ENCODE data around the gene ROR2. TPM values are rescaled to one million over a fixed set of nuclear protein-coding genes. Genes with fewer than 3 reads are reported as not detected.
"Not testable (repeated sequence)": the region's sequence is repeated elsewhere in the genome, so short reads cannot be mapped to it uniquely, and the experiment has no call there.

The ROR2 gene
- total RNA-seq, 2 experiments from 2014 or later, result not detected

DNA sequence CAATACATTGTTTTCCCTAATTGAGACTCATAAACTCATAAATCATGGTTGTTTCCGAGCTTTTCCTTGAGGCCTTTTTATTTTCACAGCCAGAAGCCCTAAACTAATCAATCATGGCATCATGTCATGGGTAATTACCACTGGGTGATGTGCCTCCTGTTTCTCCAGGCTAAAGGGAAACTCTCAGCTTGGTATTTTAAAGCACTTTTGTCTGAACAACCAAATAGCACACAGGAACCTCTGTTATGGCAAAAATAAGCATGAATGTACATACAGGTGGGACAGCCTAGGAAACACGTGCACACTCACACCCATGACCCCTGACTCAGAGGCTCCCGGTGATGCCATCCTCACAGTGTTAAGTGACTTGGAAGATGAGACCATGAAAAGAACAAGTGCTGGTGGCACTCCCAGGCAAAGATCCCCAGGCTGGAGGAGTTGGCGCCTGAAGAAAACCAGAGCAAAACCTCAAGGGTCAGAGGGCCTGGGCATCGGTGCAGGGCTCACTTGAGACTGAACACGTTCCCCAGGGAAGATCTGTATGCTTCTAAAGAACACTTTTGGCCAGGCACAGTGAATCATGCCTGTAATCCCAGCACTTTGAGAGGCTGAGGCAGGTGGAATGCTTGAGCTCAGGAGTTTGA is 154.3 kb downstream of the ROR2 start:
- CTCF ChIA-PET, result no interaction called here
- Mint-ChIP-seq H3K4me1 (ENCODE audit: low read depth) (peaks cover 13% of the 10 kb centered on the region), H3K27ac (peak overlapping the region; percentile 47), H3K27me3 (no peaks in the 10 kb centered on the region), H3K4me3 (no peak overlapping the region), H3K36me3 (ENCODE audit: low read depth) (no peaks in the 10 kb centered on the region), H3K9me3 (no peaks in the 10 kb centered on the region)
- ATAC-seq (ENCODE audit: poor library complexity) (no peak), DNase-seq (peak in 2 of 14 experiments; percentile 9 to 24)
- H3K4me3 ChIP-seq (ENCODE audit: low read length), result no peak overlapping the region
- H3K27me3 ChIP-seq (ENCODE audit: control insufficient read depth in 1 of 2, insufficient read depth in 2 of 2, low read length in 2 of 2), result no peaks in the 10 kb centered on the region
- TF ChIP-seq, protein P1, sequence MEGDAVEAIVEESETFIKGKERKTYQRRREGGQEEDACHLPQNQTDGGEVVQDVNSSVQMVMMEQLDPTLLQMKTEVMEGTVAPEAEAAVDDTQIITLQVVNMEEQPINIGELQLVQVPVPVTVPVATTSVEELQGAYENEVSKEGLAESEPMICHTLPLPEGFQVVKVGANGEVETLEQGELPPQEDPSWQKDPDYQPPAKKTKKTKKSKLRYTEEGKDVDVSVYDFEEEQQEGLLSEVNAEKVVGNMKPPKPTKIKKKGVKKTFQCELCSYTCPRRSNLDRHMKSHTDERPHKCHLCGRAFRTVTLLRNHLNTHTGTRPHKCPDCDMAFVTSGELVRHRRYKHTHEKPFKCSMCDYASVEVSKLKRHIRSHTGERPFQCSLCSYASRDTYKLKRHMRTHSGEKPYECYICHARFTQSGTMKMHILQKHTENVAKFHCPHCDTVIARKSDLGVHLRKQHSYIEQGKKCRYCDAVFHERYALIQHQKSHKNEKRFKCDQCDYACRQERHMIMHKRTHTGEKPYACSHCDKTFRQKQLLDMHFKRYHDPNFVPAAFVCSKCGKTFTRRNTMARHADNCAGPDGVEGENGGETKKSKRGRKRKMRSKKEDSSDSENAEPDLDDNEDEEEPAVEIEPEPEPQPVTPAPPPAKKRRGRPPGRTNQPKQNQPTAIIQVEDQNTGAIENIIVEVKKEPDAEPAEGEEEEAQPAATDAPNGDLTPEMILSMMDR (IDR thresholded peaks at IDR 0.05), result no peak
- intact Hi-C loops (cut with DNase I, micrococcal nuclease), result no loop called here
- peaks cover 28% of the 10 kb centered on the region for H3K4me1 ChIP-seq (ENCODE audit: insufficient read depth, low read length)
- no peaks in the 10 kb centered on the region for H3K36me3 ChIP-seq (ENCODE audit: insufficient read depth, low read length)
- POLR2A ChIA-PET, result no interaction called here
- H3K9me3 ChIP-seq (ENCODE audit: control insufficient read depth in 1 of 2, insufficient read depth in 1 of 2, low read length in 2 of 2), result peaks cover 0 to 3% of the 10 kb centered on the region in 2 experiments
- peak overlapping the region in 1 of 2 donors; percentile 40 for H3K27ac ChIP-seq (ENCODE audit: low read depth in 1 of 2, low read length in 2 of 2)

DNA sequence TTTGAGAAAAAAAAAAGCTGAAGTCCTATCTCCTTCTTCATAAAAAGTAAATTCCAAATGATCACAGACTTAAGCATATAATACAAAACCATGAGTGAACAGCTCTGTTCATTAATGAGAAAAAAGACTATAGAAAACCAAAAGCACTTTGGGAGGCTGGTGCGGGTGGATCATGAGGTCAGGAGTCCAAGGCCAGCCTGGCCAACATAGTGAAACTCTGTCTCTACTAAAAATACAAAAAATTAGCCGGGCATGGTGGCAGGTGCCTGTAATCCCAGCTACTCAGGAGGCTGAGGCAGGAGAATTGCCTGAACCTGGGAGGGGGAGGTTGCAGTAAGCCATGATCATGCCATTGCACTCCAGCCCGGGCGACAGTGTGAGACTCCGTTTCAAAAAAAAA is 156.7 kb downstream of the ROR2 start:
- H3K27me3 ChIP-seq (ENCODE audit: control insufficient read depth in 1 of 2, insufficient read depth in 2 of 2, low read length in 2 of 2); H3K27me3 Mint-ChIP-seq; H3K27ac ChIP-seq (ENCODE audit: low read depth in 1 of 2, low read length in 2 of 2); H3K9me3 ChIP-seq (ENCODE audit: control insufficient read depth in 1 of 2, insufficient read depth in 1 of 2, low read length in 2 of 2); H3K4me3 ChIP-seq (ENCODE audit: low read length); H3K4me1 Mint-ChIP-seq (ENCODE audit: low read depth); H3K36me3 ChIP-seq (ENCODE audit: insufficient read depth, low read length); H3K36me3 Mint-ChIP-seq (ENCODE audit: low read depth); H3K4me3 Mint-ChIP-seq; POLR2A ChIA-PET; CTCF ChIA-PET; H3K9me3 Mint-ChIP-seq; DNase-seq; H3K4me1 ChIP-seq (ENCODE audit: insufficient read depth, low read length); H3K27ac Mint-ChIP-seq; ATAC-seq (ENCODE audit: poor library complexity); intact Hi-C loops (cut with DNase I, micrococcal nuclease): not testable (repeated sequence)

DNA sequence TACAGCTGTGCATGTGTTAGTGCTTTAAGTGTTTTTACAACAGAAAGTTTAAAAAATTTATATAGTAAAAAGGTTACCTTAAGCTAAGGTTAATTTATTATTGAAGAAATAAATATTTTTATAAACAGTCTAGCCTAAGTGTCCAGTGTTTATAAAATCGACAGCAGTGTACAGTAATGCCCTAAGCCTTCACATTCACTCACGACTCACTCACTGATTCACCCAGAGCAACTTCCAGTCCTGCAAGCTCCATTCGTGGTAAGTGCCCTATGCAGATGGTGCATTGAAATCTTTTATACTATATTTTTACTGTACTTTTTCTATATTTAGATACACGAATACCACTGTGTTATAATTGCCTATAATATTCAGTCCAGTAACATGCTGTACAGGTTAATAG is 159.1 kb downstream of the ROR2 start:
- peaks cover 3% of the 10 kb centered on the region for H3K9me3 Mint-ChIP-seq
- H3K27ac Mint-ChIP-seq, result no peak overlapping the region
- ATAC-seq (ENCODE audit: poor library complexity), result no peak
- POLR2A ChIA-PET, result no interaction called here
- Histone ChIP-seq H3K4me3 (ENCODE audit: low read length) (no peak overlapping the region), H3K9me3 (ENCODE audit: control insufficient read depth in 1 of 2, insufficient read depth in 1 of 2, low read length in 2 of 2) (no peaks in the 10 kb centered on the region), H3K27ac (ENCODE audit: low read depth in 1 of 2, low read length in 2 of 2) (no peak overlapping the region), H3K4me1 (ENCODE audit: insufficient read depth, low read length) (no peaks in the 10 kb centered on the region), H3K27me3 (ENCODE audit: control insufficient read depth in 1 of 2, insufficient read depth in 2 of 2, low read length in 2 of 2) (no peaks in the 10 kb centered on the region), H3K36me3 (ENCODE audit: insufficient read depth, low read length) (no peaks in the 10 kb centered on the region)
- TF ChIP-seq, protein P1 (IDR thresholded peaks at IDR 0.05), result no peak
- CTCF ChIA-PET, result no interaction called here
- H3K4me3 Mint-ChIP-seq, result no peak overlapping the region
- no peaks in the 10 kb centered on the region for H3K36me3 Mint-ChIP-seq (ENCODE audit: low read depth)
- intact Hi-C loops (cut with DNase I, micrococcal nuclease), result no loop called here
- no peaks in the 10 kb centered on the region for H3K4me1 Mint-ChIP-seq (ENCODE audit: low read depth)
- peaks cover under 1% of the 10 kb centered on the region for H3K27me3 Mint-ChIP-seq
- DNase-seq, result no peak

DNA sequence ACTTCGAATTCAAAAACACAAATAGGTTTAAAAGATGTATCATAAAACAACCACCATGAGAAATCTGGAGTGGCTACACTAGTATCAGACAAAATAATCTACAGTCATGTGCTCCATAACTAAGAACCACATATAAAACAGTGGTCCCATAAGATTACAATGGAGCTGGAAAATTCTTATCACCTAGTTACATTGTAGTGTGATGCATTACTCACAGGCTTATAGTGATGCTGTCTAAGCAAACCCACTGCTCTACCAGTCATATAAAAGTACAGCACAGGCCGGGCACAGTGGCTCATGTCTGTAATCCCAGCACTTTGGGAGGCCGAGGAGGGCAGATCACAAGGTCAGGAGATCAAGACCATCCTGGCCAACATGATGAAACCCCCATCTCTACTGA is 160.1 kb downstream of the ROR2 start:
- H3K4me1 ChIP-seq (ENCODE audit: insufficient read depth, low read length), result no peaks in the 10 kb centered on the region
- POLR2A ChIA-PET, result no interaction called here
- H3K27ac Mint-ChIP-seq, result no peak overlapping the region

More for the DNA sequence above, 160.1 kb downstream of the ROR2 start:
- Mint-ChIP-seq H3K27me3 (peaks cover 5% of the 10 kb centered on the region), H3K4me1 (ENCODE audit: low read depth) (no peaks in the 10 kb centered on the region), H3K9me3 (peaks cover 3% of the 10 kb centered on the region), H3K36me3 (ENCODE audit: low read depth) (no peaks in the 10 kb centered on the region), H3K4me3 (no peak overlapping the region)
- DNase-seq (no peak), ATAC-seq (ENCODE audit: poor library complexity) (no peak)
- H3K27me3 ChIP-seq (ENCODE audit: control insufficient read depth in 1 of 2, insufficient read depth in 2 of 2, low read length in 2 of 2), result no peaks in the 10 kb centered on the region
- H3K4me3 ChIP-seq (ENCODE audit: low read length), result no peak overlapping the region
- no peaks in the 10 kb centered on the region for H3K36me3 ChIP-seq (ENCODE audit: insufficient read depth, low read length)
- CTCF ChIA-PET, result no interaction called here
- H3K9me3 ChIP-seq (ENCODE audit: control insufficient read depth in 1 of 2, insufficient read depth in 1 of 2, low read length in 2 of 2), result no peaks in the 10 kb centered on the region
- no peak overlapping the region for H3K27ac ChIP-seq (ENCODE audit: low read depth in 1 of 2, low read length in 2 of 2)
- TF ChIP-seq, protein P1 (IDR thresholded peaks at IDR 0.05), result no peak
- intact Hi-C loops (cut with DNase I, micrococcal nuclease), result no loop called here

Measured in CD4-positive, alpha-beta T cell (primary cell).